ENCODE measurements around the gene IFT88. TPM values are rescaled to one million over a fixed set of nuclear protein-coding genes. Genes with fewer than 3 reads are reported as not detected.

Gene IFT88
- polyA plus RNA-seq, 1 donor, result 22.5 TPM

- peaks cover 6% of the 10 kb centered on the region for H3K9me3 ChIP-seq (ENCODE audit: control insufficient read depth, low read depth, low read length)
- no peaks in the 10 kb centered on the region for H3K36me3 ChIP-seq (ENCODE audit: control insufficient read depth, insufficient read depth, low read length)
- DNase-seq, result no peak
- no peak overlapping the region for H3K4me3 ChIP-seq (ENCODE audit: low read length)
- peaks cover 3% of the 10 kb centered on the region for H3K4me1 ChIP-seq (ENCODE audit: control insufficient read depth, insufficient read depth, low read length)
- no CpG with 5 or more reads among the region's 10 CpGs for WGBS (ENCODE audit: insufficient coverage, low lambda C conversion rate)
- H3K27ac ChIP-seq (ENCODE audit: low read length), result no peak overlapping the region
- no peaks in the 10 kb centered on the region for H3K27me3 ChIP-seq (ENCODE audit: control insufficient read depth, insufficient read depth, low read length)
Measured at GRCh38 chr13:20534038-20534608, 32.8 kb upstream of the IFT88 start.

- H3K9me3 ChIP-seq (ENCODE audit: control insufficient read depth, low read depth, low read length), result peaks cover 6% of the 10 kb centered on the region
- peaks cover 3% of the 10 kb centered on the region for H3K4me1 ChIP-seq (ENCODE audit: control insufficient read depth, insufficient read depth, low read length)
- no peak overlapping the region for H3K27ac ChIP-seq (ENCODE audit: low read length)
Measured at GRCh38 chr13:20536992-20537391, 30.0 kb upstream of the IFT88 start.

DNA sequence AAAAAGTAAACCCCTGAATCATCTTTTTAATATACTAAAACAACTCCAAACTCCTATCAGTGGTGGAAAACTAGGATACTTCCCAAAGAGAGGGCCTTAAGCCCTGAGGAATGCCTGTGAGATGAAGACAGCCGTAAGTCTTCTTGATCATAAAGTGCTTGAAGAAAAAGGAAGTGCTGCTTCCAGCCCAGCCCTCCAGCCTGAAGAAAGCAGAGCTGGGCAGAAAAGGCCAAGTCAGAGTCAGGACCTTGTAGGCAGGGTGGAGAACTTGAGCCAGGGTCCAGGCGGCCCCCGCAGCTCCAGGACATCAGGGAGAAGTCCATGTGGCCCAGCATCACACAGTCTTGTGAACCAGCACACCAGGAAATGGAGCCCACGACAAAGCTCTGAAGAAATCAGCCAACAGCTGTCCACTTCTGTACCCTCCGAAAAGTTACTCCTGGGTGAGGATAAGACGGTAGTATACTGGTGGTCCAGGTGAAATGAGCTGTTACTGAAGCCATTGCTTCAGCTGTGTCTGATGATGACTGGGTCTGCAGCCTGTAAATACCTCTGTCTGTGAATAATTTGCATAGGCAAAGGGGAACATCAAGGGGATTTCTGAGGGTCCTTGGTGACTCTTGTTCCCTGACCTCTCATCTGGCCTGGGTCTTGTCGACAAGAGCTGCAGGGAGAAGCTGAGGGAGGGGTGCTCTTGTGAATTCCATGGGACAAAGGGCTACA is 22.6 kb upstream of the IFT88 start:
- Histone ChIP-seq H3K27ac (ENCODE audit: low read length) (no peak overlapping the region), H3K36me3 (ENCODE audit: control insufficient read depth, insufficient read depth, low read length) (no peaks in the 10 kb centered on the region), H3K4me3 (ENCODE audit: low read length) (no peak overlapping the region), H3K27me3 (ENCODE audit: control insufficient read depth, insufficient read depth, low read length) (no peaks in the 10 kb centered on the region), H3K9me3 (ENCODE audit: control insufficient read depth, low read depth, low read length) (no peaks in the 10 kb centered on the region), H3K4me1 (ENCODE audit: control insufficient read depth, insufficient read depth, low read length) (peaks cover 21% of the 10 kb centered on the region)
- no CpG with 5 or more reads among the region's 7 CpGs for WGBS (ENCODE audit: insufficient coverage, low lambda C conversion rate)
- DNase-seq, result no peak

More at GRCh38 chr13:20536992-20537391, 30.0 kb upstream of the IFT88 start:
- DNase-seq, result no peak
- no peaks in the 10 kb centered on the region for H3K27me3 ChIP-seq (ENCODE audit: control insufficient read depth, insufficient read depth, low read length)
- no peaks in the 10 kb centered on the region for H3K36me3 ChIP-seq (ENCODE audit: control insufficient read depth, insufficient read depth, low read length)
- H3K4me3 ChIP-seq (ENCODE audit: low read length), result no peak overlapping the region

DNA sequence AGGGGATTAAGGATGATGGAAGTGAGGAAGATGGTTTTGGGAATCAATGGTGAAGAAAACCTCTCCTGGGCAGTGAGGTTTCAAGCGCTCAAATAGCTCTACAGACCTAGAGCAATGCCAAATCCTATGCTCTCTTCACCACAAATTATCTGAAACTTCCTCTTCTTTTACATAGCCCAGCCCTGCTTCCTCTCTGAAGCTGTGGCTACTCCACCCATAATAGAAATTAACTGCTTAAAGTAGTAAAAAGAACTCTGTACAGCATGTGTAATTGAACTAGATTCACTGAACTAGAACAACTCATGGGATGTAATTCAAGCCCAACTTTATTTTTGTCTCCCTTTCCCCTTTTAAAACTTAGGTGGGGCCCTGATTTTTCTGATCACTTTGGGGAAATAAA is 20.4 kb upstream of the IFT88 start:
- WGBS (ENCODE audit: insufficient coverage, low lambda C conversion rate), result no CpG with 5 or more reads among the region's 1 CpG
- peak in 1 of 2 donors; percentile 65 for DNase-seq
- H3K36me3 ChIP-seq (ENCODE audit: control insufficient read depth, insufficient read depth, low read length), result no peaks in the 10 kb centered on the region
- H3K4me3 ChIP-seq (ENCODE audit: low read length), result no peak overlapping the region
- H3K4me1 ChIP-seq (ENCODE audit: control insufficient read depth, insufficient read depth, low read length), result peaks cover 21% of the 10 kb centered on the region
- no peaks in the 10 kb centered on the region for H3K9me3 ChIP-seq (ENCODE audit: control insufficient read depth, low read depth, low read length)
- H3K27me3 ChIP-seq (ENCODE audit: control insufficient read depth, insufficient read depth, low read length), result no peaks in the 10 kb centered on the region
- H3K27ac ChIP-seq (ENCODE audit: low read length), result peak overlapping the region; percentile 49

- peak overlapping the region; percentile 49 for H3K27ac ChIP-seq (ENCODE audit: low read length)
Measured at GRCh38 chr13:20547479-20547908, 19.5 kb upstream of the IFT88 start.

GRCh38 chr13:20550799-20551198 is 16.2 kb upstream of the IFT88 start:
- Histone ChIP-seq H3K4me1 (ENCODE audit: control insufficient read depth, insufficient read depth, low read length) (peaks cover 39% of the 10 kb centered on the region), H3K27ac (ENCODE audit: low read length) (no peak overlapping the region), H3K36me3 (ENCODE audit: control insufficient read depth, insufficient read depth, low read length) (no peaks in the 10 kb centered on the region), H3K4me3 (ENCODE audit: low read length) (no peak overlapping the region), H3K27me3 (ENCODE audit: control insufficient read depth, insufficient read depth, low read length) (no peaks in the 10 kb centered on the region), H3K9me3 (ENCODE audit: control insufficient read depth, low read depth, low read length) (no peaks in the 10 kb centered on the region)
- no peak for DNase-seq
- WGBS (ENCODE audit: insufficient coverage, low lambda C conversion rate), result no CpG with 5 or more reads among the region's 5 CpGs

More at GRCh38 chr13:20547479-20547908, 19.5 kb upstream of the IFT88 start:
- no peaks in the 10 kb centered on the region for H3K36me3 ChIP-seq (ENCODE audit: control insufficient read depth, insufficient read depth, low read length)
- no peaks in the 10 kb centered on the region for H3K9me3 ChIP-seq (ENCODE audit: control insufficient read depth, low read depth, low read length)
- H3K4me3 ChIP-seq (ENCODE audit: low read length), result no peak overlapping the region
- H3K27me3 ChIP-seq (ENCODE audit: control insufficient read depth, insufficient read depth, low read length), result no peaks in the 10 kb centered on the region
- peak; percentile 81 to 92 for DNase-seq
- peaks cover 22% of the 10 kb centered on the region for H3K4me1 ChIP-seq (ENCODE audit: control insufficient read depth, insufficient read depth, low read length)
- WGBS (ENCODE audit: insufficient coverage, low lambda C conversion rate), result no CpG with 5 or more reads among the region's 4 CpGs

- H3K4me1 ChIP-seq (ENCODE audit: control insufficient read depth, insufficient read depth, low read length), result peaks cover 32% of the 10 kb centered on the region
- peak; percentile 78 to 90 for DNase-seq
- H3K4me3 ChIP-seq (ENCODE audit: low read length), result no peak overlapping the region
- no peaks in the 10 kb centered on the region for H3K9me3 ChIP-seq (ENCODE audit: control insufficient read depth, low read depth, low read length)
- H3K36me3 ChIP-seq (ENCODE audit: control insufficient read depth, insufficient read depth, low read length), result no peaks in the 10 kb centered on the region
- WGBS (ENCODE audit: insufficient coverage, low lambda C conversion rate), result 22% methylated on average over 1 of the region's 3 CpGs
- no peaks in the 10 kb centered on the region for H3K27me3 ChIP-seq (ENCODE audit: control insufficient read depth, insufficient read depth, low read length)
- peak overlapping the region; percentile 82 for H3K27ac ChIP-seq (ENCODE audit: low read length)
Measured at GRCh38 chr13:20553311-20553710, 13.6 kb upstream of the IFT88 start.

DNA sequence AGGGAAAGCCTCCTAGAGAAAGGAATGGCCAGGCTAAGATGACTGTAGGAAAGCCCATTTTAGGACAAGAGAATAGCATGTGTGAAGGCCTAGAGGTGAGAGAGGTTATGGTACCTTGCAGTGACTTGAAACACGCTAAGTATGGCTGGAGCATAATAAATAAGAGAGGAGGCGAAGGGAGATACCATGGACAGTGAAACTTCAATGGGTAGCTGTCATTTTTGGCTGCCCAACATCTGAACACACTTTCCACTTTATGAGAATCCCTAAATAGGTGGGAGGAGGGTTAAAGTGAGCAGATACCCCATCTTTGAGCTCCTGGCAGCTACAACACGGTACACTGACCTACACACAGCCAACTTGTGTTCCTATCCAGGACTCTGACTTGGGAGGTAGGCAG is 8.0 kb upstream of the IFT88 start:
- no peaks in the 10 kb centered on the region for H3K27me3 ChIP-seq (ENCODE audit: control insufficient read depth, insufficient read depth, low read length)
- 80% methylated on average over 1 of the region's 3 CpGs for WGBS (ENCODE audit: insufficient coverage, low lambda C conversion rate)
- H3K4me3 ChIP-seq (ENCODE audit: low read length), result no peak overlapping the region
- H3K36me3 ChIP-seq (ENCODE audit: control insufficient read depth, insufficient read depth, low read length), result no peaks in the 10 kb centered on the region
- DNase-seq, result no peak
- H3K9me3 ChIP-seq (ENCODE audit: control insufficient read depth, low read depth, low read length), result no peaks in the 10 kb centered on the region
- peak overlapping the region; percentile 94 for H3K27ac ChIP-seq (ENCODE audit: low read length)
- H3K4me1 ChIP-seq (ENCODE audit: control insufficient read depth, insufficient read depth, low read length), result peaks cover 37% of the 10 kb centered on the region

DNA sequence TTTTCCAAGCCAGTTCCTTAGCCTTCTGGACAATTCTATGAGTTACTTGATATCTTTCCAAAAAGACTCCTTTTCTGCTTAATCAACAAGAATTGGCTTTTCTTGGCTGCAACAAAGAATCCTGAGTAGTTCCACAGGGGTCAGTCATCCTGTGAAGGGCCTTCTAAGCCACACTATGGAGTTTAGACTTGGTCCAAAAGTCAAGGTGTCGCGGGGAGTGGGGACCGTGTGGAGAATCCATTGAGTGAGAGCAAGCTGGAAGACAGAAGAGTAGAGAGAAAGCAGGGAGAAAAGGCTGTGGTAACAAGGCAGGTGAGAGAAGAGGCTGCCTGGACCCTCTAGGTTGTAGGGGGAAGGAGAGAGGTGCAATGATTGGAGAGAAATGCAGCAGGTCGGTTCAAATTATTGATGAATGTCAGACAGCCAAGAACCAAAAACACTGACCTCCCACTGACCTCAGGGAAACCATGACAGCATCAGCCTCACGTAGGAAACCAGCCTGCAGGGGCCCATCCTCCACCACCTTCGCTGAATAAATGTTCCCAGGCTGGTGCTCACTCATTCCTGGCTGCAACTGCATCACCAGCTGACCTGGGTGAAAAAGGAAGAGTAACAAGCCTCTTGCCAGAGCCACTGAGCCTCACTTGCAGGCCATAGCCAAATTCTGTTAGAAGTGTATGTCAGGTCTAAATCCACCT is 7.1 kb upstream of the IFT88 start:
- no CpG with 5 or more reads among the region's 6 CpGs for WGBS (ENCODE audit: insufficient coverage, low lambda C conversion rate)
- H3K27ac ChIP-seq (ENCODE audit: low read length), result peak overlapping the region; percentile 94
- H3K4me3 ChIP-seq (ENCODE audit: low read length), result no peak overlapping the region
- DNase-seq, result peak in 1 of 2 donors; percentile 61
- no peaks in the 10 kb centered on the region for H3K36me3 ChIP-seq (ENCODE audit: control insufficient read depth, insufficient read depth, low read length)
- peaks cover 3% of the 10 kb centered on the region for H3K9me3 ChIP-seq (ENCODE audit: control insufficient read depth, low read depth, low read length)
- no peaks in the 10 kb centered on the region for H3K27me3 ChIP-seq (ENCODE audit: control insufficient read depth, insufficient read depth, low read length)
- H3K4me1 ChIP-seq (ENCODE audit: control insufficient read depth, insufficient read depth, low read length), result peaks cover 36% of the 10 kb centered on the region

GRCh38 chr13:20561741-20562140 is 5.2 kb upstream of the IFT88 start:
- no peaks in the 10 kb centered on the region for H3K27me3 ChIP-seq (ENCODE audit: control insufficient read depth, insufficient read depth, low read length)
- no peaks in the 10 kb centered on the region for H3K36me3 ChIP-seq (ENCODE audit: control insufficient read depth, insufficient read depth, low read length)
- peaks cover 14% of the 10 kb centered on the region for H3K9me3 ChIP-seq (ENCODE audit: control insufficient read depth, low read depth, low read length)
- WGBS (ENCODE audit: insufficient coverage, low lambda C conversion rate), result 71% methylated on average over 4 of the region's 5 CpGs
- H3K27ac ChIP-seq (ENCODE audit: low read length), result no peak overlapping the region
- peaks cover 40% of the 10 kb centered on the region for H3K4me1 ChIP-seq (ENCODE audit: control insufficient read depth, insufficient read depth, low read length)
- no peak for DNase-seq
- no peak overlapping the region for H3K4me3 ChIP-seq (ENCODE audit: low read length)
